HepG2 (cell line): Measurements from ENCODE around the gene SLC7A4. TPM values are rescaled to one million over a fixed set of nuclear protein-coding genes. Genes with fewer than 3 reads are reported as not detected.

ENCODE experiments used
- ATAC-seq: fragments of 200-7000 bp; cut with Tn5 transposase; 3 replicates; pipeline ENCODE4 v1.9.1; 2020; ENCODE audit warnings: mild to moderate bottlenecking, moderate library complexity
- BruUV-seq: library from RNA; stranded (reverse); fragments of 400-500 nt; replicated peaks from 2 replicates; lab custom pipeline; 2021; lab: Mats Ljungman, UMichigan
- CTCF ChIA-PET: fragments of 300-600 bp; formaldehyde crosslinking; extraction: SDS; loops from one replicate; lab custom pipeline; 2021; ENCODE audit warnings: low total read pairs, inconsistent platforms, low intra/inter-chr PET ratio; lab: Yijun Ruan, JAX
- POLR2A ChIA-PET: fragments of 350-600 bp; sonication (Branson Sonifier 250); formaldehyde crosslinking; loops from one replicate; lab custom pipeline; 2020; ENCODE audit warnings: antibody characterized with exemption, inconsistent platforms; lab: Yijun Ruan, JAX
- DNase-seq: peaks from one replicate; pipeline ENCODE4 v3.0.0-alpha.2; 2015; ENCODE audit warnings: low spot score
- FAIRE-seq: peaks from 3 replicates; lab custom pipeline; 2011; peaks lifted over from hg19 to GRCh38; lab: Jason Lieb, UNC
- H2AFZ ChIP-seq: one replicate; pipeline ENCODE4 v1.6.1; 2011; ENCODE audit warnings: low read length, inconsistent platforms
- H3K27ac ChIP-seq: fragments of 300-600 bp; 3 replicates; pipeline ENCODE4 v1.8.0; 2011; ENCODE audit warnings: mixed run types, mild to moderate bottlenecking, mixed read lengths, low read length, inconsistent platforms; ENCODE audit not compliant: insufficient read depth; ENCODE audit errors: extremely low read length
- H3K27me3 ChIP-seq, 2 experiments: fragments of 200-600 bp in 1 of 2; 2 replicates in 1 of 2; 3 replicates in 1 of 2; pipeline versions ENCODE4 v1.6.0 to v1.8.0; 2011; ENCODE audit warnings: low read length in 2 of 2, mild to moderate bottlenecking in 2 of 2, moderate library complexity in 2 of 2, inconsistent platforms in 1 of 2; ENCODE audit not compliant: insufficient read depth in 2 of 2, control insufficient read depth in 1 of 2
- H3K36me3 ChIP-seq, 2 experiments: fragments of 200-600 bp in 1 of 2; replicated peaks in 1 of 2; 2 replicates in 1 of 2; 3 replicates in 1 of 2; pipeline versions ENCODE4 v1.5.1 to v1.8.0; 2011; ENCODE audit warnings: low read length in 2 of 2, inconsistent platforms in 1 of 2; ENCODE audit not compliant: insufficient read depth in 2 of 2, control insufficient read depth in 1 of 2
- H3K4me1 ChIP-seq: 2 replicates; pipeline ENCODE4 v1.5.1; 2012; ENCODE audit warnings: low read length, inconsistent platforms; ENCODE audit not compliant: insufficient read depth
- H3K4me2 ChIP-seq: 2 replicates; pipeline ENCODE4 v1.6.0; 2011; ENCODE audit warnings: low read depth, low read length, inconsistent platforms
- H3K4me3 ChIP-seq, 3 experiments: fragments of 200-600 bp in 1 of 3; sonication (generic), shearing (Covaris generic) in 1 of 3; replicated peaks in 1 of 3; 2 replicates each; pipeline ENCODE4 v1.5.1; 2011 to 2016; ENCODE audit warnings: low read length in 3 of 3, inconsistent platforms in 2 of 3, low read depth in 2 of 3, mild to moderate bottlenecking in 2 of 3, control low read depth in 1 of 3, mixed read lengths in 1 of 3; ENCODE audit not compliant: insufficient read depth in 1 of 3
- H3K79me2 ChIP-seq: one replicate; pipeline ENCODE4 v1.6.1; 2011; ENCODE audit warnings: low read length, inconsistent platforms; ENCODE audit not compliant: insufficient read depth
- H3K9ac ChIP-seq: 2 replicates; pipeline ENCODE4 v1.6.0; 2011; ENCODE audit warnings: mild to moderate bottlenecking, low read depth, low read length, inconsistent platforms; ENCODE audit not compliant: insufficient read depth
- H3K9me3 ChIP-seq: 2 replicates; pipeline ENCODE4 v1.5.1; 2012; ENCODE audit warnings: mild to moderate bottlenecking, low read length
- H4K20me1 ChIP-seq: 2 replicates; pipeline ENCODE4 v1.6.0; 2011; ENCODE audit warnings: inconsistent platforms, mild to moderate bottlenecking, low read length, moderate library complexity; ENCODE audit not compliant: insufficient read depth
- FOXK2 ChIP-seq: fragments of 450-650 bp; IDR thresholded peaks from 2 replicates; pipeline ENCODE4 v1.6.1; 2016
- FOXM1 ChIP-seq: sonication (generic); formaldehyde crosslinking; IDR thresholded peaks from 2 replicates; pipeline ENCODE4 v1.5.0; 2020; ENCODE audit warnings: missing genetic modification reagents
- IKZF4 ChIP-seq: sonication (generic); formaldehyde crosslinking; IDR thresholded peaks from 2 replicates; pipeline ENCODE4 v1.5.1; 2020; ENCODE audit warnings: borderline replicate concordance, mild to moderate bottlenecking, low read depth, missing genetic modification reagents; ENCODE audit errors: not compliant biosample characterization
- NFYC ChIP-seq: IDR thresholded peaks from 2 replicates; pipeline ENCODE4 v1.6.1; 2016; ENCODE audit warnings: missing genetic modification reagents, missing compliant biosample characterization
- SP5 ChIP-seq: IDR thresholded peaks from 2 replicates; pipeline ENCODE4 v1.6.1; 2016; ENCODE audit warnings: low read depth, borderline replicate concordance
- SUZ12 ChIP-seq: fragments of 150-350 bp; IDR thresholded peaks from 2 replicates; pipeline ENCODE4 v1.6.1; 2014; ENCODE audit warnings: low read depth, low read length
- XRCC5 ChIP-seq: fragments of 200-400 bp; formaldehyde crosslinking; optimal IDR thresholded peaks from 2 replicates; pipeline ENCODE3; 2017; ENCODE audit warnings: mild to moderate bottlenecking, low read length
- ZNF343 ChIP-seq: sonication (generic); formaldehyde crosslinking; IDR thresholded peaks from 2 replicates; pipeline ENCODE4 v1.4.0; 2020; ENCODE audit warnings: mild to moderate bottlenecking, missing genetic modification reagents
- ZNF782 ChIP-seq: sonication (generic); formaldehyde crosslinking; IDR thresholded peaks from 2 replicates; pipeline ENCODE4 v1.4.0; 2020; ENCODE audit warnings: missing genetic modification reagents, mild to moderate bottlenecking, borderline replicate concordance
- WGBS: methylation state at CpG from one replicate; pipeline ENCODE4 v1.1.6; 2017; ENCODE audit warnings: low lambda C conversion rate; 5-methylcytosine and 5-hydroxymethylcytosine counted together
- in situ Hi-C: cut with HindIII; loops from 2 replicates; pipeline ENCODE4 v1.10.0; 2017; ENCODE audit warnings: low pct_unique_long_range_greater_than_20kb; ENCODE audit not compliant: extremely low pct_ligation_motif_present
- intact Hi-C: fragments of 100-400 bp; cut with micrococcal nuclease; formaldehyde crosslinking; loops from one replicate; pipeline ENCODE4 v1.10.0; 2022; ENCODE audit not compliant: unreplicated experiment
- polyA plus RNA-seq, 8 experiments: library from polyadenylated mRNA; depleted of rRNA in 3 of 8; stranded (reverse) in 7 of 8; unstranded in 1 of 8; fragments of >200 nt; fragmentation: Illumina TruSeq in 4 of 8; extraction: Trizol in 4 of 8; gene quantifications; 2 replicates each; pipeline versions ENCODE4 v1.2.1 to v1.2.3, GENCODE V29; 2011 to 2016; ENCODE audit warnings: low read depth in 4 of 8, missing spikeins in 1 of 8, mixed read lengths in 1 of 8; ENCODE audit not compliant: insufficient read depth in 1 of 8
- total RNA-seq, 5 experiments: library from RNA; depleted of rRNA; stranded (reverse); fragments of >200 nt; fragmentation: Illumina TruSeq; extraction: Trizol; gene quantifications; 2 replicates each; pipeline ENCODE4 v1.2.3, GENCODE V29; 2016; ENCODE audit warnings: low read depth in 1 of 5
- TF ChIP-seq, protein P1 (sequence below): sonication (generic); formaldehyde crosslinking; IDR thresholded peaks from 2 replicates; pipeline ENCODE4 v1.4.0; 2020; ENCODE audit warnings: missing genetic modification reagents
- TF ChIP-seq, protein P2 (sequence below): sonication (generic); formaldehyde crosslinking; IDR thresholded peaks from 2 replicates; pipeline ENCODE4 v1.8.0; 2022; ENCODE audit warnings: missing genetic modification reagents, mild to moderate bottlenecking, moderate library complexity, borderline replicate concordance
- TF ChIP-seq, protein P3 (sequence below): conservative IDR thresholded peaks from 2 replicates; pipeline ENCODE4 v1.6.1; 2018; ENCODE audit warnings: missing genetic modification reagents
- TF ChIP-seq, protein P4 (sequence below): sonication (generic); formaldehyde crosslinking; IDR thresholded peaks from 2 replicates; pipeline ENCODE4 v1.8.1; 2022; ENCODE audit warnings: mild to moderate bottlenecking, missing genetic modification reagents
- TF ChIP-seq, protein P5 (sequence below), 2 experiments: sonication (generic) in 1 of 2; formaldehyde crosslinking in 1 of 2; IDR thresholded peaks; 2 replicates each; pipeline versions ENCODE4 v1.5.1 to v1.6.1; 2011 to 2020; ENCODE audit warnings: borderline replicate concordance in 1 of 2, low read depth in 1 of 2, low read length in 1 of 2, mild to moderate bottlenecking in 1 of 2, missing genetic modification reagents in 1 of 2, moderate library complexity in 1 of 2
- TF ChIP-seq, protein P6 (sequence below): sonication (generic); formaldehyde crosslinking; IDR thresholded peaks from 2 replicates; pipeline ENCODE4 v1.9.0; 2021; ENCODE audit warnings: missing genetic modification reagents, mild to moderate bottlenecking, borderline replicate concordance
- TF ChIP-seq, protein P7 (sequence below): sonication (generic); formaldehyde crosslinking; IDR thresholded peaks from 2 replicates; pipeline ENCODE4 v1.8.0; 2022; ENCODE audit warnings: missing genetic modification reagents, low read depth, mild to moderate bottlenecking, borderline replicate concordance

Gene SLC7A4
- total and polyA plus RNA-seq, 2 of the 13 experiments (the other 11 are each of a cell fraction or from before 2014, with no cell fraction given): not detected

DNA sequence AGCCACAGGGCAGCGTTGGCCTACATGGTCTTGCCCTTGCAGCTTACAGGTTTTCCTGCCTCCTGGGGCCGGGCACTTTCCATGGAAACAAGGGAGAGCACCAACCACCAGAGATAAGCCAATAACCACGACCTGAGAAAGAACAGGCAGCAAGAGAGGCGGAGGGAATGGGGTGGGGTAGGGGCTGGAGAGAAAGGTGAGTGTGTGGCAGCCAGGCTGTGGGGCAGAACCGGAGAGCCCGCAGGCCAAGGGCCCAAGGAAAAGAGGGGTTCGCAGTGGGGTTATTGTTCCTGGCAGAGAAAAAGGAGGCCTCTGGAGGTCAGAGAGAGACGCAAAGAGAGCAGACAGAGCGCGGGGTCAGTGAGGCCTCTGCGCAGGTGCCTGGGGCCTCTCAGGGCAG lies 46.6 kb upstream of the SLC7A4 start:
- no peak for FAIRE-seq
- Histone ChIP-seq H3K27ac (no peak overlapping the region), H3K4me2 (no peak overlapping the region), H3K9ac (no peak overlapping the region), H4K20me1 (no peaks in the 10 kb centered on the region), H3K9me3 (no peaks in the 10 kb centered on the region), H3K4me1 (no peaks in the 10 kb centered on the region), H2AFZ (no peak overlapping the region), H3K36me3 (no peaks in the 10 kb centered on the region), H3K79me2 (no peaks in the 10 kb centered on the region), H3K4me3 (no peak overlapping the region), H3K27me3 (peaks cover 8 to 31% of the 10 kb centered on the region in 2 experiments; a peak in 4 of 5 replicates)
- CTCF ChIA-PET: no interaction called here
- no peak for ATAC-seq
- in situ Hi-C loops: no loop called here
- intact Hi-C loops: no loop called here
- no peak for DNase-seq
- BruUV-seq: no TSS peak
- POLR2A ChIA-PET: no interaction called here
- 60% methylated on average over 11 of the region's 11 CpGs for WGBS
- TF ChIP-seq NFYC (CRISPR knock-in tag) (no peak), XRCC5 (no peak), FOXM1 (CRISPR knock-in tag) (no peak), FOXK2 (no peak), ZNF782 (CRISPR knock-in tag) (no peak), IKZF4 (no peak), SP5 (CRISPR knock-in tag) (no peak), SUZ12 (no peak), ZNF343 (CRISPR knock-in tag) (no peak)
- TF ChIP-seq, protein P1, sequence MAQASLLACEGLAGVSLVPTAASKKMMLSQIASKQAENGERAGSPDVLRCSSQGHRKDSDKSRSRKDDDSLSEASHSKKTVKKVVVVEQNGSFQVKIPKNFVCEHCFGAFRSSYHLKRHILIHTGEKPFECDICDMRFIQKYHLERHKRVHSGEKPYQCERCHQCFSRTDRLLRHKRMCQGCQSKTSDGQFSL (CRISPR knock-in tag): no peak
- TF ChIP-seq, protein P2, sequence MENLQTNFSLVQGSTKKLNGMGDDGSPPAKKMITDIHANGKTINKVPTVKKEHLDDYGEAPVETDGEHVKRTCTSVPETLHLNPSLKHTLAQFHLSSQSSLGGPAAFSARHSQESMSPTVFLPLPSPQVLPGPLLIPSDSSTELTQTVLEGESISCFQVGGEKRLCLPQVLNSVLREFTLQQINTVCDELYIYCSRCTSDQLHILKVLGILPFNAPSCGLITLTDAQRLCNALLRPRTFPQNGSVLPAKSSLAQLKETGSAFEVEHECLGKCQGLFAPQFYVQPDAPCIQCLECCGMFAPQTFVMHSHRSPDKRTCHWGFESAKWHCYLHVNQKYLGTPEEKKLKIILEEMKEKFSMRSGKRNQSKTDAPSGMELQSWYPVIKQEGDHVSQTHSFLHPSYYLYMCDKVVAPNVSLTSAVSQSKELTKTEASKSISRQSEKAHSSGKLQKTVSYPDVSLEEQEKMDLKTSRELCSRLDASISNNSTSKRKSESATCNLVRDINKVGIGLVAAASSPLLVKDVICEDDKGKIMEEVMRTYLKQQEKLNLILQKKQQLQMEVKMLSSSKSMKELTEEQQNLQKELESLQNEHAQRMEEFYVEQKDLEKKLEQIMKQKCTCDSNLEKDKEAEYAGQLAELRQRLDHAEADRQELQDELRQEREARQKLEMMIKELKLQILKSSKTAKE: no peak
- TF ChIP-seq, protein P3, sequence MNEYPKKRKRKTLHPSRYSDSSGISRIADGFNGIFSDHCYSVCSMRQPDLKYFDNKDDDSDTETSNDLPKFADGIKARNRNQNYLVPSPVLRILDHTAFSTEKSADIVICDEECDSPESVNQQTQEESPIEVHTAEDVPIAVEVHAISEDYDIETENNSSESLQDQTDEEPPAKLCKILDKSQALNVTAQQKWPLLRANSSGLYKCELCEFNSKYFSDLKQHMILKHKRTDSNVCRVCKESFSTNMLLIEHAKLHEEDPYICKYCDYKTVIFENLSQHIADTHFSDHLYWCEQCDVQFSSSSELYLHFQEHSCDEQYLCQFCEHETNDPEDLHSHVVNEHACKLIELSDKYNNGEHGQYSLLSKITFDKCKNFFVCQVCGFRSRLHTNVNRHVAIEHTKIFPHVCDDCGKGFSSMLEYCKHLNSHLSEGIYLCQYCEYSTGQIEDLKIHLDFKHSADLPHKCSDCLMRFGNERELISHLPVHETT (CRISPR knock-in tag): no peak
- TF ChIP-seq, protein P4, sequence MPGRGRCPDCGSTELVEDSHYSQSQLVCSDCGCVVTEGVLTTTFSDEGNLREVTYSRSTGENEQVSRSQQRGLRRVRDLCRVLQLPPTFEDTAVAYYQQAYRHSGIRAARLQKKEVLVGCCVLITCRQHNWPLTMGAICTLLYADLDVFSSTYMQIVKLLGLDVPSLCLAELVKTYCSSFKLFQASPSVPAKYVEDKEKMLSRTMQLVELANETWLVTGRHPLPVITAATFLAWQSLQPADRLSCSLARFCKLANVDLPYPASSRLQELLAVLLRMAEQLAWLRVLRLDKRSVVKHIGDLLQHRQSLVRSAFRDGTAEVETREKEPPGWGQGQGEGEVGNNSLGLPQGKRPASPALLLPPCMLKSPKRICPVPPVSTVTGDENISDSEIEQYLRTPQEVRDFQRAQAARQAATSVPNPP (CRISPR knock-in tag): no peak
- TF ChIP-seq, protein P5, sequence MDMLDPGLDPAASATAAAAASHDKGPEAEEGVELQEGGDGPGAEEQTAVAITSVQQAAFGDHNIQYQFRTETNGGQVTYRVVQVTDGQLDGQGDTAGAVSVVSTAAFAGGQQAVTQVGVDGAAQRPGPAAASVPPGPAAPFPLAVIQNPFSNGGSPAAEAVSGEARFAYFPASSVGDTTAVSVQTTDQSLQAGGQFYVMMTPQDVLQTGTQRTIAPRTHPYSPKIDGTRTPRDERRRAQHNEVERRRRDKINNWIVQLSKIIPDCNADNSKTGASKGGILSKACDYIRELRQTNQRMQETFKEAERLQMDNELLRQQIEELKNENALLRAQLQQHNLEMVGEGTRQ (IDR thresholded peaks at IDR 0.05; ENCODE audit: low read depth, low read length): no peak
- TF ChIP-seq, protein P5 (CRISPR knock-in tag; IDR thresholded peaks at IDR 0.05; ENCODE audit: borderline replicate concordance): no peak
- TF ChIP-seq, protein P6, sequence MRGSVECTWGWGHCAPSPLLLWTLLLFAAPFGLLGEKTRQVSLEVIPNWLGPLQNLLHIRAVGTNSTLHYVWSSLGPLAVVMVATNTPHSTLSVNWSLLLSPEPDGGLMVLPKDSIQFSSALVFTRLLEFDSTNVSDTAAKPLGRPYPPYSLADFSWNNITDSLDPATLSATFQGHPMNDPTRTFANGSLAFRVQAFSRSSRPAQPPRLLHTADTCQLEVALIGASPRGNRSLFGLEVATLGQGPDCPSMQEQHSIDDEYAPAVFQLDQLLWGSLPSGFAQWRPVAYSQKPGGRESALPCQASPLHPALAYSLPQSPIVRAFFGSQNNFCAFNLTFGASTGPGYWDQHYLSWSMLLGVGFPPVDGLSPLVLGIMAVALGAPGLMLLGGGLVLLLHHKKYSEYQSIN (CRISPR knock-in tag): no peak
- TF ChIP-seq, protein P7, sequence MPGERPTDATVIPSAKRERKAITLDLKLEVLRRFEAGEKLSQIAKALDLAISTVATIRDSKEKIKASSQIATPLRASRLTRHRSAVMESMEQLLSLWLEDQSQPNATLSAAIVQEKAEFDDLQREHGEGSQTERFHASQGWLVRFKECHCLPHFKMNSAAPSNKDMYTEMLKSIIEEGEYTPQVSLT: no peak
